GM19023 (cell line): ENCODE data around the gene FBXL17.

Experiments used
- ATAC-seq: cut with Tn5 transposase; IDR thresholded peaks from one replicate; pipeline ENCODE4 v1.9.1; 2021; ENCODE audit warnings: mild to moderate bottlenecking, moderate library complexity; ENCODE audit not compliant: unreplicated experiment

FBXL17 gene

DNA sequence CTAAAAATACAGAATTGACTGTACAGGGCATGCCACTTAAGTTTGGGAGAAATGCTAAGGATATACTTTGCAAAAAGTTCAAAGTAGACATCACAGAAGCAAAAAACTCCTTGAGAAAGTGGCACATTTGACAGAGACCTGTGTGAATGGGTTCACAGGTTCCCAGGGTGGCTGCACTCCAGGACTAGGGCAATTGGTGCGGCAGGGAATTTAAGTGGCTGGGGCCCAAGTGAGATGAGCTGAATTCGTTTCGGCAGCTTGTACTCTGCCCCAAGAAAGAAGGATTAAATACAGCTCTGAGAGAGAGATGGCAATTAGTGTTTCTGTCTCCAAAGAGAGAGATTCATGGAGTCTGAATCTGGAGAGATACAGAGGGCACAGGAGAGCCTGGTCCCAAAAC is 280.1 kb downstream of the FBXL17 start:
- ATAC-seq, result no peak

DNA sequence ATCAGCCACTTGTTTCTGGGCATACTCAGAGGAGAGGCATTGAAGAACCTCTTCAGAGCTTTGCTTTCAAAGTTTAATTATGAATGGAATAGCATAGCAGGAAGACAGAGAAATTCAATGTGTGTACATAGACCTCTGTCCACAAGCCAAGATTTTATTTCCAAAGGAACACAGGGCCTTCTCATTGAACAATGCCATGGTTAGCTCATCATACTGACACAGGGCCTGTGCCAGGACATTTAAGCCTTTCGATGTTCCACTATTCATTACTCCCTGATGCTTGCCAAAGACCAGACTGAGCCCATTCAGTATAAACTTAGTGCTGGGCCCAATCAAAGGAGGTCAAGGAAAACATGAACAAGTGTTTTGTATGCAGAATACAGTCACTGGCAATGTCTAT is 280.8 kb downstream of the FBXL17 start:
- no peak for ATAC-seq

GRCh38 chr5:108094800-108095199 is 287.1 kb downstream of the FBXL17 start:
- no peak for ATAC-seq

- no peak for ATAC-seq
These were observed 288.7 kb downstream of the FBXL17 start for GRCh38 chr5:108093186-108093585.

- no peak for ATAC-seq
These were observed 291.0 kb downstream of the FBXL17 start for GRCh38 chr5:108090946-108091345.

DNA sequence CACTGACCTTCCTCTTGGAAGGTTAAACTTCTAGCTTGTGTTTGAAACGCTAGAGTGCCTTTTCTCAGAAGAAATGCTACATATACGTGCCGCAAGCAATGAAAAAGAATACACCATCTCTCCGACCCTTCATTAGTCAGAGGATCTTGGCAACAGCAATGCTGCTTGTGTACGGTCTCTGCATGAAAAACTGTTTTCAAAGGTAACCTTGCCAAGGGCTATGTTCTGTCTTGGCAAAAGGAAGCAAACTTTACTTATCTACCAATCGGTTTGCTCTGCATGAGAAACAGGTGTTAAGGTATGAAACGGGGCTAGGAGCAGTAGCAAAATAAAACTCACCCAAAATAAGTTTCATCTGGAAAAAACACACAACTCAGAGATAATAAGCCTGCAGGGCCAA is 297.8 kb downstream of the FBXL17 start:
- no peak for ATAC-seq

- ATAC-seq, result no peak
These were observed 298.7 kb downstream of the FBXL17 start for GRCh38 chr5:108083232-108083631.

- ATAC-seq, result no peak
These were observed 300.2 kb downstream of the FBXL17 start for GRCh38 chr5:108081707-108082106.

DNA sequence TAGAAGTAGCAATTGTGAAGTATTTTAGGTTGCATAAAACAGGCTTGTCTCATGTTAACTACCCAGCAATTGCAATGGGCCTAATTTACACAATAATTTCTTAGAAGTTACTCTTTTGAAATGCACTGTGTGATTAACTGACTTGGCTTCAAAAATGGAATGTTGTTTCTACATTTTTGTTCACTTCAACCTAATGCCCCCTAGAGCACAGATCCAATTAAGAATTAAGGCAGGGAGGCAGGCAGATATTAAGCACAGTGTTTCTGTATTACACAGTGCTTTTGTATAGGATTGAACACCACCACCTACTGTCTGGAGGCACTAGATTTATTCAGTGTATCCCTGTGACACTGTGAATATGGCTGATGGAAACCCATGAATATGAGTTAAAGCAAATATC is 302.1 kb downstream of the FBXL17 start:
- no peak for ATAC-seq

- ATAC-seq, result no peak
These were observed 303.0 kb downstream of the FBXL17 start for GRCh38 chr5:108078882-108079281.

GRCh38 chr5:108078345-108078744 is 303.6 kb downstream of the FBXL17 start:
- no peak for ATAC-seq

DNA sequence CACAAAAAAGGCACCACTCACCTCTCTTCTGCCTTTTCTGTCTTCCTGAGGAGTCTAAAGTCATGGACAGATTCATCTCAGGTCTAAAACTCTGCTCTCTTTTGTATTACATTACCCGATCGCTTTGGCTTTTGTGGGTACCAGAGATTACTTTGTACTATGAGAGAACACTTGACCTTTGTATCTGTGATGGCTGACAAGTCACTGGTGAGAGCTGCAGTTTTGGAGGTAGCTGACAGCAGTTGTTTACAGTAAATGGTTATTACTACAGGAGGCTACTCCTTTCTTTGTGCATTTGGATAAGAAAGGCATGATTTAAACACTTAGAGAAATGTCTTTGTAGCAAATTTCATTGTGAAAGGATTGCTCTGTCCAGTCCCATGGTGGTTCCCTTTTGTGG is 307.3 kb downstream of the FBXL17 start:
- no peak for ATAC-seq

- ATAC-seq, result no peak
These were observed 317.6 kb downstream of the FBXL17 start for GRCh38 chr5:108064302-108064701.

DNA sequence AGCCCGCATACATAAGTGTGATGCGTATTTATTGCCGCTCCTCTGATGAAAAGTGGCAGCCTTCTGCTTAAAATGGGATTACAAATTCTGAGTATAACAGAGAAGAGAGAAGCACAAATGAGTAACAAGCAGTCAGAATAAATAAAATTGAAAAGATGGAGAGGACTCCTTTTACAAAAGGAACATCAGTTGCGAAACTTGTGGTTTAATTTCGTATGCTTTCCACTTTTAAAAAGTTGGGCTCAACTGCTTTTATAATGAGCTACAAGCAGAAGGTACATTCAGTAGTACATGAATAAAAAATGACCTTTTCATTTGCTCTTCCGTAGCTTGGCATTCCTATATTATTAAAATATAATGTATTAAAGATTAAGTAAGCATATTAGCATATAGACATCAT is 320.0 kb downstream of the FBXL17 start:
- ATAC-seq, result no peak

DNA sequence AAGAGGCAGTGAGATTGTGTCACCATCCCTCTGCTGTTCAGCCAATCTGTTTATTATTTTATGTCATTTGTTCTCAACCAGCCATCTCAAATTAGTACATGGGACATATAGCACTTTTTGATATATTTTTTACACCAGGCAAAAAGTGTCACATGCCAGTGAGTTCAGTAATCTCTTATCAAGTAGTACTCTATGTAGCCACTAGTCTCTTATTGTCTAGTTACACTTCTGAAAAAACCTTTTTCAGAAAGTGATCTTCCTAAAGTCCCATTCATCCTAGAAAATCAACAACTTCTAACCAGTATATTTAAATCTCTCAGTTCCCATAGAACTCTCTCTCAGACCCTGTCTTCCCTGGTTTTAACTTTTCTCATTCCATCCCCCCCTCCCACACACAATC is 321.6 kb downstream of the FBXL17 start:
- no peak for ATAC-seq

DNA sequence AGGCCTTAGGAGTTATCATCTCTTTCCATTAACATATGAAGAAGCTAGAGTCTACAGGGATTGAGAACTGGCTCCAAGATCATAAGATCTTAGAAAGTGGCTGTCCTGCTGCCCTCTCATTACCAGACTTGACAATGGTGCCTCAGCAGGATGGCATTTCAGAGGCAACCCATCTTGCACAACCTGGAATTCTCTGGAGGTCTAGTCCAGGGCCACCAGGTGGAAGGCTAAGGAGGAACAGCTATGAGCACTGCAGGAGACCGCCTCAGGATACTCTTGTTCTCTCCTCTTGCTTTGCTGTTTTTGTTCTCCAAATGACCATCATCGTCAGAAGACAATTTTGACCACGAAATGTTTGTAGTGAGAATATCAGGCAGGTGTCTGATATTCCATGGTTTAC is 322.6 kb downstream of the FBXL17 start:
- no peak for ATAC-seq

DNA sequence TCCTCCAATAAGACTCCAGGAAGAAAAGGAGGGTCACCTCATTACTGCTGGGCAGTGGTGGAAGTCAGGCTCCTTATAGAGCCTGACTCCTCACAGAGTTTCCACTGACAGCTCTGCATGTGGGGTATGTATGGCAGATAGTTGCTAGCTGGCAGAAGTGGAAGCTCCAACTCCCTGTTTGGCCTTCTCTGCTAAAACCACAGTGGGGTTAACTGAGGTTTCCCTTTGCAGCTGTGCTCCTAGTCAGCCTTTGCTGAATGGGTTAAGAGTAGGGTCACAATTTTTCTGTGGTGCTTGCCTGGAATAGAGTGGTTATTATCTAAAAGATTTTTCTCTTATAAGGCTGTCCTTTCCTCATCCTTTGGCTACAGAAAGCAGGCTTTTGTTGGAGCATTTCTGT is 327.5 kb downstream of the FBXL17 start:
- no peak for ATAC-seq

- ATAC-seq, result no peak
These were observed 334.8 kb downstream of the FBXL17 start for GRCh38 chr5:108046955-108047670.

- ATAC-seq, result no peak
These were observed 345.4 kb downstream of the FBXL17 start for GRCh38 chr5:108036482-108036881.

- ATAC-seq, result no peak
These were observed 353.0 kb downstream of the FBXL17 start for GRCh38 chr5:108028883-108029282.

- no peak for ATAC-seq
These were observed 353.5 kb downstream of the FBXL17 start for GRCh38 chr5:108028412-108028811.

GRCh38 chr5:108025957-108026356 is 355.9 kb downstream of the FBXL17 start:
- ATAC-seq, result no peak

GRCh38 chr5:108024986-108025385 is 356.9 kb downstream of the FBXL17 start:
- no peak for ATAC-seq
